Measurements from ENCODE around the gene TTLL3.

GRCh38 chr3:9841015-9841414 lies 31.0 kb downstream of the TTLL3 start:
- TF ChIP-seq CTCF (conservative IDR thresholded peaks at IDR 0.05; ENCODE audit: low read depth, low read length), result no peak
- no peak for TF ChIP-seq EZH2 (IDR thresholded peaks at IDR 0.05; ENCODE audit: low read length, unreplicated experiment)

All from PC-3 (cell line).